Neural cell (in vitro differentiated cells): Measurements from ENCODE around the gene MS4A15. TPM values are rescaled to one million over a fixed set of nuclear protein-coding genes. Genes with fewer than 3 reads are reported as not detected.

Source experiments
- H2AFZ ChIP-seq: fragments of 200-600, 300-800 bp; sonication (generic), shearing (Covaris generic); 2 replicates; pipeline ENCODE4 v1.6.0; 2014; ENCODE audit warnings: low read depth, mild to moderate bottlenecking, antibody characterized with exemption, low read length, moderate library complexity
- H3F3A ChIP-seq: fragments of 200-600 bp; shearing (Covaris generic); 2 replicates; pipeline ENCODE4 v1.6.1; 2016; ENCODE audit warnings: mild to moderate bottlenecking, moderate library complexity, mixed read lengths, antibody characterized with exemption, low read length; ENCODE audit not compliant: insufficient read depth, poor library complexity, severe bottlenecking
- H3K27ac ChIP-seq: fragments of 200-600, 300-800 bp; sonication (generic), shearing (Covaris generic); 2 replicates; pipeline ENCODE4 v1.5.1; 2014; ENCODE audit warnings: mild to moderate bottlenecking, low read length, moderate library complexity
- H3K27me3 ChIP-seq: fragments of 300-800, 200-600 bp; sonication (generic), shearing (Covaris generic); 2 replicates; pipeline ENCODE4 v1.6.0; 2014; ENCODE audit warnings: mild to moderate bottlenecking, low read depth, low read length, moderate library complexity; ENCODE audit not compliant: insufficient read depth
- H3K36me3 ChIP-seq: fragments of 300-800, 200-600 bp; sonication (generic), shearing (Covaris generic); 2 replicates; pipeline ENCODE4 v1.5.1; 2014; ENCODE audit warnings: mild to moderate bottlenecking, antibody characterized with exemption, low read length, moderate library complexity; ENCODE audit not compliant: insufficient read depth
- H3K4me2 ChIP-seq: fragments of 300-800, 200-600 bp; sonication (generic), shearing (Covaris generic); 2 replicates; pipeline ENCODE4 v1.6.0; 2014; ENCODE audit warnings: mild to moderate bottlenecking, low read length
- H3K4me3 ChIP-seq: fragments of 300-800, 200-600 bp; sonication (generic), shearing (Covaris generic); 2 replicates; pipeline ENCODE4 v1.5.1; 2014; ENCODE audit warnings: mild to moderate bottlenecking, low read length, moderate library complexity
- H3K79me2 ChIP-seq: fragments of 200-600 bp; shearing (Covaris generic); replicated peaks from 2 replicates; pipeline ENCODE4 v1.6.0; 2014; ENCODE audit warnings: mild to moderate bottlenecking, low read length, moderate library complexity; ENCODE audit not compliant: insufficient read depth
- H3K9ac ChIP-seq: fragments of 300-800, 200-600 bp; sonication (generic), shearing (Covaris generic); 2 replicates; pipeline ENCODE4 v1.6.1; 2016; ENCODE audit warnings: mild to moderate bottlenecking, low read length, mixed read lengths
- H3K9me2 ChIP-seq: fragments of 200-600 bp; shearing (Covaris generic); 2 replicates; pipeline ENCODE4 v1.6.1; 2016; ENCODE audit warnings: mild to moderate bottlenecking, low read length, mixed read lengths; ENCODE audit not compliant: insufficient read depth
- H3K9me3 ChIP-seq: fragments of 200-600, 300-800 bp; sonication (generic), shearing (Covaris generic); 2 replicates; pipeline ENCODE4 v1.6.1; 2016; ENCODE audit warnings: mild to moderate bottlenecking, mixed run types, low read length, moderate library complexity, mixed read lengths
- H4K20me1 ChIP-seq: fragments of 200-600 bp; shearing (Covaris generic); 2 replicates; pipeline ENCODE4 v1.6.1; 2016; ENCODE audit warnings: mild to moderate bottlenecking, mixed run types; ENCODE audit not compliant: insufficient read depth
- CTCF ChIP-seq: fragments of 450-650 bp; IDR thresholded peaks from 2 replicates; pipeline ENCODE4 v1.5.1; 2014; ENCODE audit warnings: antibody characterized with exemption, mild to moderate bottlenecking, moderate library complexity; ENCODE audit not compliant: poor library complexity, severe bottlenecking
- EP300 ChIP-seq: fragments of 450-650 bp; conservative IDR thresholded peaks from 2 replicates; pipeline ENCODE4 v1.6.1; 2014; ENCODE audit warnings: antibody characterized with exemption, mild to moderate bottlenecking, moderate library complexity; ENCODE audit not compliant: poor library complexity, severe bottlenecking
- EZH2 ChIP-seq: fragments of 200-600, 300-800 bp; shearing (Covaris generic), sonication (generic); IDR thresholded peaks from 2 replicates; pipeline ENCODE4 v1.6.1; 2014; ENCODE audit warnings: antibody characterized with exemption, low read length, borderline replicate concordance, mild to moderate bottlenecking; ENCODE audit not compliant: insufficient read depth, poor library complexity, severe bottlenecking
- MXI1 ChIP-seq: fragments of 450-650 bp; conservative IDR thresholded peaks from 2 replicates; pipeline ENCODE4 v1.6.1; 2014; ENCODE audit warnings: antibody characterized with exemption, mild to moderate bottlenecking; ENCODE audit not compliant: poor library complexity, severe bottlenecking
- POLR2AphosphoS5 ChIP-seq: IDR thresholded peaks from 2 replicates; pipeline ENCODE4 v1.6.1; 2012
- RAD21 ChIP-seq: fragments of 450-650 bp; conservative IDR thresholded peaks from 2 replicates; pipeline ENCODE4 v1.6.1; 2014; ENCODE audit warnings: antibody characterized with exemption, mild to moderate bottlenecking, moderate library complexity
- REST ChIP-seq: IDR thresholded peaks from 2 replicates; pipeline ENCODE4 v1.6.1; 2012; ENCODE audit warnings: borderline replicate concordance
- SMC3 ChIP-seq: fragments of 450-650 bp; conservative IDR thresholded peaks from 2 replicates; pipeline ENCODE4 v1.6.1; 2014; ENCODE audit warnings: antibody characterized with exemption, mild to moderate bottlenecking, moderate library complexity; ENCODE audit not compliant: poor library complexity
- TAF1 ChIP-seq: IDR thresholded peaks from 2 replicates; pipeline ENCODE4 v1.6.1; 2012; ENCODE audit warnings: low read depth
- polyA plus RNA-seq: library from polyadenylated mRNA; depleted of rRNA; stranded (reverse); fragments of >200 nt; gene quantifications from 2 replicates; pipeline ENCODE4 v1.2.3, GENCODE V29; 2014

Gene MS4A15
- polyA plus RNA-seq, 1 donor from 2014 or later = not detected

GRCh38 chr11:60801194-60801593 lies 44.5 kb downstream of the MS4A15 start:
- no peak overlapping the region for H3K27ac ChIP-seq
- H3K9me3 ChIP-seq = no peaks in the 10 kb centered on the region
- no peak overlapping the region for H2AFZ ChIP-seq
- no peaks in the 10 kb centered on the region for H3K36me3 ChIP-seq
- no peak for TF ChIP-seq REST
- no peak for TF ChIP-seq POLR2AphosphoS5
- TF ChIP-seq EP300 = no peak
- TF ChIP-seq MXI1 = no peak
- no peaks in the 10 kb centered on the region for H3K79me2 ChIP-seq
- H3K27me3 ChIP-seq = no peaks in the 10 kb centered on the region
- no peaks in the 10 kb centered on the region for H3K9me2 ChIP-seq
- no peak overlapping the region for H3K4me2 ChIP-seq
- no peak overlapping the region for H3K4me3 ChIP-seq
- no peaks in the 10 kb centered on the region for H4K20me1 ChIP-seq
- H3K9ac ChIP-seq = no peak overlapping the region
- H3F3A ChIP-seq = no peaks in the 10 kb centered on the region

GRCh38 chr11:60803273-60803936 lies 46.7 kb downstream of the MS4A15 start:
- Histone ChIP-seq H3F3A (no peaks in the 10 kb centered on the region), H3K4me2 (no peak overlapping the region), H3K9ac (no peak overlapping the region), H3K27ac (no peak overlapping the region), H4K20me1 (no peaks in the 10 kb centered on the region), H3K4me3 (no peak overlapping the region), H3K79me2 (no peaks in the 10 kb centered on the region), H3K9me2 (no peaks in the 10 kb centered on the region), H3K36me3 (no peaks in the 10 kb centered on the region), H3K27me3 (no peaks in the 10 kb centered on the region), H3K9me3 (no peaks in the 10 kb centered on the region), H2AFZ (no peak overlapping the region)
- TF ChIP-seq SMC3 (no peak), EZH2 (no peak), POLR2AphosphoS5 (no peak), REST (no peak), MXI1 (no peak), TAF1 (no peak), EP300 (no peak), CTCF (no peak), RAD21 (no peak)
